HepG2 (cell line): ENCODE results near the gene CNNM2. TPM values are rescaled to one million over a fixed set of nuclear protein-coding genes. Genes with fewer than 3 reads are reported as not detected.

ENCODE experiments used
- CCAR2 ChIP-seq: fragments of 200-400 bp; formaldehyde crosslinking; optimal IDR thresholded peaks from 2 replicates; pipeline ENCODE3; 2018; ENCODE audit warnings: low read depth, mild to moderate bottlenecking, low read length, moderate library complexity
- EED ChIP-seq: sonication (generic); formaldehyde crosslinking; IDR thresholded peaks from 2 replicates; pipeline ENCODE4 v1.5.0; 2020; ENCODE audit warnings: mild to moderate bottlenecking, missing genetic modification reagents
- HNRNPK ChIP-seq: fragments of 200-400 bp; formaldehyde crosslinking; IDR thresholded peaks from 2 replicates; pipeline ENCODE4 v1.6.1; 2018; ENCODE audit warnings: low read length, low read depth, moderate library complexity, mild to moderate bottlenecking; ENCODE audit not compliant: poor library complexity, severe bottlenecking
- MAF1 ChIP-seq: sonication (generic); formaldehyde crosslinking; IDR thresholded peaks from 2 replicates; pipeline ENCODE4 v1.5.0; 2020; ENCODE audit warnings: missing genetic modification reagents, borderline replicate concordance
- PHF21A ChIP-seq: sonication (generic); formaldehyde crosslinking; IDR thresholded peaks from 2 replicates; pipeline ENCODE4 v1.5.0; 2020; ENCODE audit warnings: mild to moderate bottlenecking, missing genetic modification reagents
- SIN3A ChIP-seq: IDR thresholded peaks from 2 replicates; pipeline ENCODE4 v1.6.1; 2011; ENCODE audit warnings: low read depth, mild to moderate bottlenecking, control low read depth, low read length, borderline replicate concordance
- SNRNP70 ChIP-seq: fragments of 200-400 bp; formaldehyde crosslinking; IDR thresholded peaks from 2 replicates; pipeline ENCODE4 v1.6.1; 2017; ENCODE audit warnings: mild to moderate bottlenecking, low read depth, low read length, moderate library complexity
- ZNF3 ChIP-seq: IDR thresholded peaks from 2 replicates; pipeline ENCODE4 v1.7.0; 2017; ENCODE audit warnings: inconsistent platforms
- ZNF7 ChIP-seq: IDR thresholded peaks from 2 replicates; pipeline ENCODE4 v1.6.1; 2016; ENCODE audit warnings: missing biosample characterization, missing genetic modification reagents
- ZNF850 ChIP-seq: sonication (generic); formaldehyde crosslinking; conservative IDR thresholded peaks from 2 replicates; pipeline ENCODE4 v1.9.0; 2021; ENCODE audit warnings: mild to moderate bottlenecking, missing genetic modification reagents
- ZSCAN31 ChIP-seq: sonication (generic); formaldehyde crosslinking; IDR thresholded peaks from 2 replicates; pipeline ENCODE4 v1.5.0; 2020; ENCODE audit warnings: low read depth, mild to moderate bottlenecking, missing genetic modification reagents
- polyA plus RNA-seq, 8 experiments: library from polyadenylated mRNA; depleted of rRNA in 3 of 8; stranded (reverse) in 7 of 8; unstranded in 1 of 8; fragments of >200 nt; fragmentation: Illumina TruSeq in 4 of 8; extraction: Trizol in 4 of 8; gene quantifications; 2 replicates each; pipeline versions ENCODE4 v1.2.1 to v1.2.3, GENCODE V29; 2011 to 2016; ENCODE audit warnings: low read depth in 4 of 8, missing spikeins in 1 of 8, mixed read lengths in 1 of 8; ENCODE audit not compliant: insufficient read depth in 1 of 8
- total RNA-seq, 5 experiments: library from RNA; depleted of rRNA; stranded (reverse); fragments of >200 nt; fragmentation: Illumina TruSeq; extraction: Trizol; gene quantifications; 2 replicates each; pipeline ENCODE4 v1.2.3, GENCODE V29; 2016; ENCODE audit warnings: low read depth in 1 of 5
- TF ChIP-seq, protein P1 (sequence below): sonication (generic); formaldehyde crosslinking; IDR thresholded peaks from 2 replicates; pipeline ENCODE4 v1.5.0; 2020; ENCODE audit warnings: mild to moderate bottlenecking, missing genetic modification reagents, moderate library complexity
- TF ChIP-seq, protein P2 (sequence below): sonication (generic); formaldehyde crosslinking; IDR thresholded peaks from 2 replicates; pipeline ENCODE4 v1.5.0; 2020; ENCODE audit warnings: missing genetic modification reagents
- TF ChIP-seq, protein P3 (sequence below): sonication (generic); formaldehyde crosslinking; IDR thresholded peaks from 2 replicates; pipeline ENCODE4 v1.4.0; 2020; ENCODE audit warnings: missing genetic modification reagents
- TF ChIP-seq, protein P4 (sequence below): sonication (generic); formaldehyde crosslinking; IDR thresholded peaks from 2 replicates; pipeline ENCODE4 v1.4.0; 2020; ENCODE audit warnings: missing genetic modification reagents
- TF ChIP-seq, protein P5 (sequence below): sonication (generic); formaldehyde crosslinking; IDR thresholded peaks from 2 replicates; pipeline ENCODE4 v1.4.0; 2020; ENCODE audit warnings: mild to moderate bottlenecking, missing genetic modification reagents

The CNNM2 gene
- total and polyA plus RNA-seq, 2 of the 13 experiments (the other 11 are each of a cell fraction or from before 2014, with no cell fraction given) = 7.1 to 9.0 TPM

DNA sequence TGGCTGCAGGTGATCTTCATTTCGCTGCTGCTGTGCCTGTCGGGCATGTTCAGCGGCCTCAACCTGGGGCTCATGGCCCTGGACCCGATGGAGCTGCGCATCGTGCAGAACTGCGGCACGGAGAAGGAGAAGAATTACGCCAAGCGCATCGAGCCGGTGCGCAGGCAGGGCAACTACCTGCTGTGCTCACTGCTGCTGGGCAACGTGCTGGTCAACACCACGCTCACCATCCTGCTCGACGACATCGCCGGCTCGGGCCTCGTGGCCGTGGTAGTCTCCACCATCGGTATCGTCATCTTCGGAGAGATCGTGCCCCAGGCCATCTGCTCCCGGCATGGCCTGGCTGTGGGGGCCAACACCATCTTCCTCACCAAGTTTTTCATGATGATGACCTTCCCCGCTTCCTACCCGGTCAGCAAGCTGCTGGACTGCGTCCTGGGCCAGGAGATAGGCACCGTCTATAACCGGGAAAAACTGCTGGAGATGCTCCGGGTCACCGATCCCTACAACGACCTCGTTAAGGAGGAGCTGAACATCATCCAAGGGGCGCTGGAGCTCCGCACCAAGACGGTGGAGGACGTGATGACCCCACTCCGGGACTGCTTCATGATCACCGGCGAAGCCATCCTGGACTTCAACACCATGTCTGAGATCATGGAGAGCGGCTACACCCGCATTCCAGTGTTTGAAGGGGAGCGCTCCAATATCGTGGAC is 1.3 kb downstream of the CNNM2 start (continued):
- TF ChIP-seq, protein P1, sequence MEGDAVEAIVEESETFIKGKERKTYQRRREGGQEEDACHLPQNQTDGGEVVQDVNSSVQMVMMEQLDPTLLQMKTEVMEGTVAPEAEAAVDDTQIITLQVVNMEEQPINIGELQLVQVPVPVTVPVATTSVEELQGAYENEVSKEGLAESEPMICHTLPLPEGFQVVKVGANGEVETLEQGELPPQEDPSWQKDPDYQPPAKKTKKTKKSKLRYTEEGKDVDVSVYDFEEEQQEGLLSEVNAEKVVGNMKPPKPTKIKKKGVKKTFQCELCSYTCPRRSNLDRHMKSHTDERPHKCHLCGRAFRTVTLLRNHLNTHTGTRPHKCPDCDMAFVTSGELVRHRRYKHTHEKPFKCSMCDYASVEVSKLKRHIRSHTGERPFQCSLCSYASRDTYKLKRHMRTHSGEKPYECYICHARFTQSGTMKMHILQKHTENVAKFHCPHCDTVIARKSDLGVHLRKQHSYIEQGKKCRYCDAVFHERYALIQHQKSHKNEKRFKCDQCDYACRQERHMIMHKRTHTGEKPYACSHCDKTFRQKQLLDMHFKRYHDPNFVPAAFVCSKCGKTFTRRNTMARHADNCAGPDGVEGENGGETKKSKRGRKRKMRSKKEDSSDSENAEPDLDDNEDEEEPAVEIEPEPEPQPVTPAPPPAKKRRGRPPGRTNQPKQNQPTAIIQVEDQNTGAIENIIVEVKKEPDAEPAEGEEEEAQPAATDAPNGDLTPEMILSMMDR (CRISPR knock-in tag) = peak; percentile 24
- TF ChIP-seq CCAR2 (no peak), SIN3A (peak; percentile 18; the same call in 1 of the 2 replicates), ZNF850 (no peak), ZNF7 (no peak), ZSCAN31 (CRISPR knock-in tag) (no peak), EED (CRISPR knock-in tag) (peak; percentile 54; the same call in 1 of the 2 replicates), PHF21A (CRISPR knock-in tag) (no peak), ZNF3 (CRISPR knock-in tag) (no peak), HNRNPK (no peak), MAF1 (CRISPR knock-in tag) (no peak), SNRNP70 (no peak)
- TF ChIP-seq, protein P2, sequence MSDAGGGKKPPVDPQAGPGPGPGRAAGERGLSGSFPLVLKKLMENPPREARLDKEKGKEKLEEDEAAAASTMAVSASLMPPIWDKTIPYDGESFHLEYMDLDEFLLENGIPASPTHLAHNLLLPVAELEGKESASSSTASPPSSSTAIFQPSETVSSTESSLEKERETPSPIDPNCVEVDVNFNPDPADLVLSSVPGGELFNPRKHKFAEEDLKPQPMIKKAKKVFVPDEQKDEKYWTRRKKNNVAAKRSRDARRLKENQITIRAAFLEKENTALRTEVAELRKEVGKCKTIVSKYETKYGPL (CRISPR knock-in tag) = 0 out of 2 replicates have a peak, but pooled peaks have one; percentile 51
- TF ChIP-seq, protein P3, sequence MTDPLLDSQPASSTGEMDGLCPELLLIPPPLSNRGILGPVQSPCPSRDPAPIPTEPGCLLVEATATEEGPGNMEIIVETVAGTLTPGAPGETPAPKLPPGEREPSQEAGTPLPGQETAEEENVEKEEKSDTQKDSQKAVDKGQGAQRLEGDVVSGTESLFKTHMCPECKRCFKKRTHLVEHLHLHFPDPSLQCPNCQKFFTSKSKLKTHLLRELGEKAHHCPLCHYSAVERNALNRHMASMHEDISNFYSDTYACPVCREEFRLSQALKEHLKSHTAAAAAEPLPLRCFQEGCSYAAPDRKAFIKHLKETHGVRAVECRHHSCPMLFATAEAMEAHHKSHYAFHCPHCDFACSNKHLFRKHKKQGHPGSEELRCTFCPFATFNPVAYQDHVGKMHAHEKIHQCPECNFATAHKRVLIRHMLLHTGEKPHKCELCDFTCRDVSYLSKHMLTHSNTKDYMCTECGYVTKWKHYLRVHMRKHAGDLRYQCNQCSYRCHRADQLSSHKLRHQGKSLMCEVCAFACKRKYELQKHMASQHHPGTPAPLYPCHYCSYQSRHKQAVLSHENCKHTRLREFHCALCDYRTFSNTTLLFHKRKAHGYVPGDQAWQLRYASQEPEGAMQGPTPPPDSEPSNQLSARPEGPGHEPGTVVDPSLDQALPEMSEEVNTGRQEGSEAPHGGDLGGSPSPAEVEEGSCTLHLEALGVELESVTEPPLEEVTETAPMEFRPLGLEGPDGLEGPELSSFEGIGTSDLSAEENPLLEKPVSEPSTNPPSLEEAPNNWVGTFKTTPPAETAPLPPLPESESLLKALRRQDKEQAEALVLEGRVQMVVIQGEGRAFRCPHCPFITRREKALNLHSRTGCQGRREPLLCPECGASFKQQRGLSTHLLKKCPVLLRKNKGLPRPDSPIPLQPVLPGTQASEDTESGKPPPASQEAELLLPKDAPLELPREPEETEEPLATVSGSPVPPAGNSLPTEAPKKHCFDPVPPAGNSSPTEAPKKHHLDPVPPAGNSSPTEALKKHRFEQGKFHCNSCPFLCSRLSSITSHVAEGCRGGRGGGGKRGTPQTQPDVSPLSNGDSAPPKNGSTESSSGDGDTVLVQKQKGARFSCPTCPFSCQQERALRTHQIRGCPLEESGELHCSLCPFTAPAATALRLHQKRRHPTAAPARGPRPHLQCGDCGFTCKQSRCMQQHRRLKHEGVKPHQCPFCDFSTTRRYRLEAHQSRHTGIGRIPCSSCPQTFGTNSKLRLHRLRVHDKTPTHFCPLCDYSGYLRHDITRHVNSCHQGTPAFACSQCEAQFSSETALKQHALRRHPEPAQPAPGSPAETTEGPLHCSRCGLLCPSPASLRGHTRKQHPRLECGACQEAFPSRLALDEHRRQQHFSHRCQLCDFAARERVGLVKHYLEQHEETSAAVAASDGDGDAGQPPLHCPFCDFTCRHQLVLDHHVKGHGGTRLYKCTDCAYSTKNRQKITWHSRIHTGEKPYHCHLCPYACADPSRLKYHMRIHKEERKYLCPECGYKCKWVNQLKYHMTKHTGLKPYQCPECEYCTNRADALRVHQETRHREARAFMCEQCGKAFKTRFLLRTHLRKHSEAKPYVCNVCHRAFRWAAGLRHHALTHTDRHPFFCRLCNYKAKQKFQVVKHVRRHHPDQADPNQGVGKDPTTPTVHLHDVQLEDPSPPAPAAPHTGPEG = no peak
- TF ChIP-seq, protein P4, sequence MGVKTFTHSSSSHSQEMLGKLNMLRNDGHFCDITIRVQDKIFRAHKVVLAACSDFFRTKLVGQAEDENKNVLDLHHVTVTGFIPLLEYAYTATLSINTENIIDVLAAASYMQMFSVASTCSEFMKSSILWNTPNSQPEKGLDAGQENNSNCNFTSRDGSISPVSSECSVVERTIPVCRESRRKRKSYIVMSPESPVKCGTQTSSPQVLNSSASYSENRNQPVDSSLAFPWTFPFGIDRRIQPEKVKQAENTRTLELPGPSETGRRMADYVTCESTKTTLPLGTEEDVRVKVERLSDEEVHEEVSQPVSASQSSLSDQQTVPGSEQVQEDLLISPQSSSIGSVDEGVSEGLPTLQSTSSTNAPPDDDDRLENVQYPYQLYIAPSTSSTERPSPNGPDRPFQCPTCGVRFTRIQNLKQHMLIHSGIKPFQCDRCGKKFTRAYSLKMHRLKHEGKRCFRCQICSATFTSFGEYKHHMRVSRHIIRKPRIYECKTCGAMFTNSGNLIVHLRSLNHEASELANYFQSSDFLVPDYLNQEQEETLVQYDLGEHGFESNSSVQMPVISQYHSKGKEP (CRISPR knock-in tag) = no peak
- TF ChIP-seq, protein P5, sequence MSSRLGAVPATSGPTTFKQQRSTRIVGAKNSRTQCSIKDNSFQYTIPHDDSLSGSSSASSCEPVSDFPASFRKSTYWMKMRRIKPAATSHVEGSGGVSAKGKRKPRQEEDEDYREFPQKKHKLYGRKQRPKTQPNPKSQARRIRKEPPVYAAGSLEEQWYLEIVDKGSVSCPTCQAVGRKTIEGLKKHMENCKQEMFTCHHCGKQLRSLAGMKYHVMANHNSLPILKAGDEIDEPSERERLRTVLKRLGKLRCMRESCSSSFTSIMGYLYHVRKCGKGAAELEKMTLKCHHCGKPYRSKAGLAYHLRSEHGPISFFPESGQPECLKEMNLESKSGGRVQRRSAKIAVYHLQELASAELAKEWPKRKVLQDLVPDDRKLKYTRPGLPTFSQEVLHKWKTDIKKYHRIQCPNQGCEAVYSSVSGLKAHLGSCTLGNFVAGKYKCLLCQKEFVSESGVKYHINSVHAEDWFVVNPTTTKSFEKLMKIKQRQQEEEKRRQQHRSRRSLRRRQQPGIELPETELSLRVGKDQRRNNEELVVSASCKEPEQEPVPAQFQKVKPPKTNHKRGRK = no peak
